Nephron (organoid): ENCODE results near the gene OSBPL6.

Source experiments
- H3K27ac Mint-ChIP-seq, 3 experiments: 2 replicates each; pipeline ENCODE4 v1.8.0; 2020; ENCODE audit warnings: mixed read lengths in 3 of 3, mild to moderate bottlenecking in 2 of 3, moderate library complexity in 1 of 3
- H3K27me3 Mint-ChIP-seq: 2 replicates; pipeline ENCODE4 v1.8.0; 2021; ENCODE audit warnings: low read depth, mild to moderate bottlenecking, moderate library complexity, mixed read lengths
- H3K36me3 Mint-ChIP-seq: 2 replicates; pipeline ENCODE4 v1.8.0; 2020; ENCODE audit warnings: low read depth, mixed read lengths
- H3K4me1 Mint-ChIP-seq: 2 replicates; pipeline ENCODE4 v1.8.0; 2020; ENCODE audit warnings: mixed read lengths
- H3K4me3 Mint-ChIP-seq, 3 experiments: 2 replicates each; pipeline ENCODE4 v1.8.0; 2020; ENCODE audit warnings: mild to moderate bottlenecking in 3 of 3, mixed read lengths in 3 of 3, moderate library complexity in 2 of 3
- H3K9me3 Mint-ChIP-seq: 2 replicates; pipeline ENCODE4 v1.8.0; 2020; ENCODE audit warnings: mixed read lengths
- CTCF ChIP-seq, 3 experiments: fragments of 200-600 bp; sonication (generic); IDR thresholded peaks; one replicate each; pipeline ENCODE4 v1.5.0; 2021; ENCODE audit warnings: antibody characterized with exemption in 3 of 3; ENCODE audit not compliant: unreplicated experiment in 3 of 3

OSBPL6 gene

GRCh38 chr2:178295115-178295514, 100.8 kb downstream of the OSBPL6 start:
- TF ChIP-seq CTCF (IDR thresholded peaks at IDR 0.05; ENCODE audit: unreplicated experiment in 3 of 3): no peak
- H3K27me3 Mint-ChIP-seq: no peaks in the 10 kb centered on the region
- H3K36me3 Mint-ChIP-seq: peaks cover 4% of the 10 kb centered on the region
- H3K4me1 Mint-ChIP-seq: peaks cover 4% of the 10 kb centered on the region
- peak overlapping the region; percentile 67 to 84 (median 76) for H3K27ac Mint-ChIP-seq
- H3K4me3 Mint-ChIP-seq: no peak overlapping the region
- no peaks in the 10 kb centered on the region for H3K9me3 Mint-ChIP-seq

DNA sequence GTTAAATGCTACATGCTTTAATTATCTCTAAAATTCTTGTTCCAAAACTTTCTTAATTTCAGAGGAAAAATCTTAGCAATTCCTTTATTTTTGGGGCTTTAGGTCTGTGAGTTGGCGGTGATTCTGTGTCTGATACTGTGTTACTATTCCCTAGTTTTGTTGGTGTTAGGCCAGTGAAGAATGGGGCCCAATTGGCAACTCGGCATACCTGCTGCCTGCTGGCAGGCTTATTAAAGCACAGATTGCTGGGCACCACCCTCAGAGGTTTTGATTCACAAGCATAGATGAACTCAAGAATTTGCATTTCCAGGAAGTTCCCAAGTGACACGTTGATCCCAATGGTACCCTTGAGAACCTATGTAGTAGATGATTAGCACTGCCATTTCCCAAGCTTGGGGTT, 101.6 kb downstream of the OSBPL6 start:
- Mint-ChIP-seq H3K9me3 (no peaks in the 10 kb centered on the region), H3K36me3 (no peaks in the 10 kb centered on the region), H3K4me3 (no peak overlapping the region), H3K27ac (no peak overlapping the region), H3K4me1 (peaks cover 4% of the 10 kb centered on the region), H3K27me3 (no peaks in the 10 kb centered on the region)
- TF ChIP-seq CTCF (IDR thresholded peaks at IDR 0.05; ENCODE audit: unreplicated experiment in 3 of 3): no peak

DNA sequence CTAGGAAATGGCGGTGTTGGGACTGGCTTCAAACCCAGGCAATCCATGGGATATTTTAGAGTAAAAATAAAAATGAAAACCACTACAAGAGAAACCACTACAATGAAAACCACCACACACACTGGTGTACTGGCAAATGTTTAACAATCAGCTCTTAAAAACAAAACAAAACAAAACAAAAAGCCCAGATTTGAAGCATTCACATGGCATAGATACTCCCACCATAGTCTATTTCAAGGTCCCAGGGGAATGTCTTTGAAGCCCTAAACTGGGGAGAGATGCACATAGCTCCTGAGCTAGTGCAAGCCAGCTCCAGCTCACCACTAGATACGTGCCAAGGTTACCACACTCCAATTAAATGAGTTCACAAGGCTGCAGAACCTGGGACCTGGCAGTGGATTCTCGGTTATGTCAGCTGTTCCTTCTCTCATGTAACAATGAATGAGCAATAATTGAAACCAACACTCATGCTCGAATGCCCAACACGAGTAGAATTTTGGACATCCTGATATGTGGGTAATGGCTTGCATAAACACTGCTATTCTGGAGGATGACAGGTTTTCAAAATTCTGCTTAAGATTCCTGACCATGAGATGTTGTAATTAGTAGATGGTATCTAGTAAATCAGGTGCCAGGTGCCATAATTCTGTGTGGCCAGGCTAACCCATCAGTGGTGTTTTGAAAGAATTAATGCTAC, 102.2 kb downstream of the OSBPL6 start:
- Mint-ChIP-seq H3K27me3 (no peaks in the 10 kb centered on the region), H3K4me3 (no peak overlapping the region), H3K9me3 (no peaks in the 10 kb centered on the region), H3K4me1 (peaks cover 4% of the 10 kb centered on the region), H3K27ac (no peak overlapping the region), H3K36me3 (no peaks in the 10 kb centered on the region)
- TF ChIP-seq CTCF (IDR thresholded peaks at IDR 0.05; ENCODE audit: unreplicated experiment in 3 of 3): no peak

GRCh38 chr2:178297091-178297411, 102.7 kb downstream of the OSBPL6 start:
- Mint-ChIP-seq H3K4me3 (no peak overlapping the region), H3K4me1 (peaks cover 4% of the 10 kb centered on the region), H3K9me3 (no peaks in the 10 kb centered on the region), H3K36me3 (no peaks in the 10 kb centered on the region), H3K27ac (no peak overlapping the region), H3K27me3 (no peaks in the 10 kb centered on the region)
- no peak for TF ChIP-seq CTCF (IDR thresholded peaks at IDR 0.05; ENCODE audit: unreplicated experiment in 3 of 3)

GRCh38 chr2:178298785-178299212, 104.5 kb downstream of the OSBPL6 start:
- no peak for TF ChIP-seq CTCF (IDR thresholded peaks at IDR 0.05; ENCODE audit: unreplicated experiment in 3 of 3)
- Mint-ChIP-seq H3K36me3 (no peaks in the 10 kb centered on the region), H3K4me3 (no peak overlapping the region), H3K27me3 (no peaks in the 10 kb centered on the region), H3K9me3 (no peaks in the 10 kb centered on the region), H3K4me1 (no peaks in the 10 kb centered on the region), H3K27ac (no peak overlapping the region)

GRCh38 chr2:178301649-178302238, 107.4 kb downstream of the OSBPL6 start:
- Mint-ChIP-seq H3K4me3 (no peak overlapping the region), H3K9me3 (no peaks in the 10 kb centered on the region), H3K27ac (no peak overlapping the region), H3K36me3 (no peaks in the 10 kb centered on the region), H3K27me3 (no peaks in the 10 kb centered on the region), H3K4me1 (no peaks in the 10 kb centered on the region)
- TF ChIP-seq CTCF (IDR thresholded peaks at IDR 0.05; ENCODE audit: unreplicated experiment in 3 of 3): no peak
